Activated CD8-positive, alpha-beta T cell treated with anti-CD3 and anti-CD28 coated beads for 36 hours (primary cell): Measurements from ENCODE around the gene IRGC. TPM values are rescaled to one million over a fixed set of nuclear protein-coding genes. Genes with fewer than 3 reads are reported as not detected.

Source experiments
- ATAC-seq: fragments of 200-7000 bp; cut with Tn5 transposase; one replicate; pipeline ENCODE4 v1.10.0; 2021; ENCODE audit warnings: mild to moderate bottlenecking, moderate library complexity
- CTCF ChIA-PET: fragments of 350-600 bp; sonication (Branson Sonifier 250); formaldehyde crosslinking; loops from one replicate; lab custom pipeline; 2021; ENCODE audit warnings: antibody characterized with exemption; lab: Charles Lee
- POLR2A ChIA-PET: fragments of 350-600 bp; sonication (Branson Sonifier 250); formaldehyde crosslinking; loops from one replicate; lab custom pipeline; 2021; ENCODE audit warnings: antibody characterized with exemption; lab: Charles Lee
- DNase-seq: peaks from one replicate; pipeline ENCODE4 v3.0.0-alpha.2; 2020
- H3K27ac Mint-ChIP-seq: one replicate; pipeline ENCODE4 v1.8.0; 2021; ENCODE audit warnings: mild to moderate bottlenecking, mixed read lengths
- H3K27me3 Mint-ChIP-seq: one replicate; pipeline ENCODE4 v1.8.0; 2021; ENCODE audit warnings: mixed read lengths
- H3K36me3 Mint-ChIP-seq: one replicate; pipeline ENCODE4 v1.8.0; 2021; ENCODE audit warnings: low read depth, mixed read lengths
- H3K4me1 Mint-ChIP-seq: one replicate; pipeline ENCODE4 v1.8.0; 2021; ENCODE audit warnings: low read depth, mixed read lengths
- H3K4me3 Mint-ChIP-seq: one replicate; pipeline ENCODE4 v1.8.0; 2021; ENCODE audit warnings: mild to moderate bottlenecking, moderate library complexity, mixed read lengths
- H3K9me3 Mint-ChIP-seq: one replicate; pipeline ENCODE4 v1.8.0; 2021; ENCODE audit warnings: mixed read lengths
- intact Hi-C: fragments of 100-400 bp; cut with micrococcal nuclease; formaldehyde crosslinking; loops from one replicate; pipeline ENCODE4 v1.10.0; 2022
- total RNA-seq, 2 experiments: library from RNA; stranded (reverse); gene quantifications; one replicate each; pipeline ENCODE4 v1.2.3, GENCODE V29; 2021
- TF ChIP-seq, protein P1 (sequence below): fragments of 200-600 bp; IDR thresholded peaks from one replicate; pipeline ENCODE4 v1.8.0; 2022; ENCODE audit warnings: antibody characterized with exemption, mild to moderate bottlenecking

The IRGC gene
- total RNA-seq, 2 experiments from 2014 or later: not detected

DNA sequence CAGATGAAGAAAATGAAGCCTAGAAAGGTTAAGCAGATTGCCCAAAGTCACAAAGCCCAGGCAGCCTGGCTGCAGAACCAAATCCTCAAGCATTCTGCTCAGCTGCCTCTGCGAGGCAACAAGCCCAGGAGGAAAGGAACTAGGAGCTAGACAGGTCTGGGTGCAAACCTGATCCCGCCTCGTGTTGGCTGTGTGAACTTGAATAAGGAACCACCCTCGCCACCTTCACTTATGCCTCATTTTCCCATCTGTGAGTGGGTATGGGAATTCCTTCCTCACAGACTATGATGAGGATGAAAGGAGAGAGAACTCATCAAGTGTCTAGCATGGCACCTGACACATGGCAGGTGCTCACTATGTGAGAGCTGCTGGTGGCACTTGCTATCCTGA lies 32.3 kb downstream of the IRGC start:
- H3K36me3 Mint-ChIP-seq: peaks cover 60% of the 10 kb centered on the region
- ATAC-seq: no peak
- CTCF ChIA-PET: interaction anchor here (1.0 kb wide), 1 partner anchor 61 kb away, joined by 3 read pairs; no protein-coding TSS in a partner anchor
- POLR2A ChIA-PET: no interaction called here
- peak overlapping the region; percentile 71 for H3K27ac Mint-ChIP-seq
- H3K4me1 Mint-ChIP-seq: peaks cover 31% of the 10 kb centered on the region
- H3K9me3 Mint-ChIP-seq: no peaks in the 10 kb centered on the region
- H3K4me3 Mint-ChIP-seq: no peak overlapping the region
- no peak for DNase-seq
- TF ChIP-seq, protein P1, sequence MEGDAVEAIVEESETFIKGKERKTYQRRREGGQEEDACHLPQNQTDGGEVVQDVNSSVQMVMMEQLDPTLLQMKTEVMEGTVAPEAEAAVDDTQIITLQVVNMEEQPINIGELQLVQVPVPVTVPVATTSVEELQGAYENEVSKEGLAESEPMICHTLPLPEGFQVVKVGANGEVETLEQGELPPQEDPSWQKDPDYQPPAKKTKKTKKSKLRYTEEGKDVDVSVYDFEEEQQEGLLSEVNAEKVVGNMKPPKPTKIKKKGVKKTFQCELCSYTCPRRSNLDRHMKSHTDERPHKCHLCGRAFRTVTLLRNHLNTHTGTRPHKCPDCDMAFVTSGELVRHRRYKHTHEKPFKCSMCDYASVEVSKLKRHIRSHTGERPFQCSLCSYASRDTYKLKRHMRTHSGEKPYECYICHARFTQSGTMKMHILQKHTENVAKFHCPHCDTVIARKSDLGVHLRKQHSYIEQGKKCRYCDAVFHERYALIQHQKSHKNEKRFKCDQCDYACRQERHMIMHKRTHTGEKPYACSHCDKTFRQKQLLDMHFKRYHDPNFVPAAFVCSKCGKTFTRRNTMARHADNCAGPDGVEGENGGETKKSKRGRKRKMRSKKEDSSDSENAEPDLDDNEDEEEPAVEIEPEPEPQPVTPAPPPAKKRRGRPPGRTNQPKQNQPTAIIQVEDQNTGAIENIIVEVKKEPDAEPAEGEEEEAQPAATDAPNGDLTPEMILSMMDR: no peak
- intact Hi-C loops: no loop called here
- H3K27me3 Mint-ChIP-seq: no peaks in the 10 kb centered on the region

DNA sequence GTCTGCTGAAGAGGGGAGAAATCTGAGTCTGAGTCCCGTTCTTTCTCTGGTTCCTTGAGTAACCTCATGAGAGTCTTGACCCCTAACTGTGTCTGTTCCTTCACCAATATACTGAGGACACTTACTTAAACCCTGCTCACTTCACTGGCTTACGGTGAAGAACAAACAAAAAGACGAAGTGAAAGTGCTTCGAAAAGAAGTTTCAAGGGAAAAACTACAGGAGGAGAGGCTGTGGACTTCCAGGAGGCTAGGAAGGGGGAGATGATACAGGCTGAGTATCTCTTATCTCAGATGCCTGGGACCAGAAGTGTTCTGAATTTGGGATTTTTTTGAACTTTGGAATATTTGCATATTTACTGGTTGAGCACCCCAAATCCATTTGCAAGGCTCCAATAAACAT lies 32.8 kb downstream of the IRGC start:
- H3K4me1 Mint-ChIP-seq: peaks cover 33% of the 10 kb centered on the region
- peak overlapping the region; percentile 72 for H3K27ac Mint-ChIP-seq
- H3K4me3 Mint-ChIP-seq: no peak overlapping the region
- ChIA-PET POLR2A (no interaction called here), CTCF (interaction anchor here (1.0 kb wide), 1 partner anchor 61 kb away, joined by 3 read pairs; no protein-coding TSS in a partner anchor)
- no peak for DNase-seq
- intact Hi-C loops: no loop called here
- ATAC-seq: no peak
- TF ChIP-seq, protein P1: no peak
- H3K9me3 Mint-ChIP-seq: no peaks in the 10 kb centered on the region
- H3K36me3 Mint-ChIP-seq: peaks cover 58% of the 10 kb centered on the region
- H3K27me3 Mint-ChIP-seq: no peaks in the 10 kb centered on the region

DNA sequence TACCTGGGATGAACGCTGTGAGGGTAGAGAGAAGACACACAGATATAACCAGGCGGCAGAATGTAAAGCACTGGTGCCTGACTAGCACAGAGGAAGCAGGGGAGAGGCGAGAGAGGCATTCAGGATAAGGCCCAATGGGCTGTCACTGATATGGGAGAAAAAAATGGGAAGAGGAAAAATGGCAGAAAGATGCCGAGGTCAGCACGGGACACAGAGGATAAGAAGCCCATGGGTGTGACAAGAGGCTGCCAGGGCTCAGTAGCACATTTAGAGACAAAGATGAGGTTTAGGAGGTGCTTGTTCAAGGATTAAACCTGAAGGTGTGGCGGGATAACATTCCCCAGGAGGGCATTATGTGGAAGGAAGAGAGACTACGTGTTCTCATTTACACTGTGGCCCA lies 33.3 kb downstream of the IRGC start:
- CTCF ChIA-PET: interaction anchor here (1.1 to 1.7 kb wide), 3 partner anchors 17 to 61 kb away, joined by 4 read pairs; no protein-coding TSS in a partner anchor
- ATAC-seq: no peak
- intact Hi-C loops: no loop called here
- POLR2A ChIA-PET: no interaction called here
- no peak for DNase-seq
- Mint-ChIP-seq H3K4me3 (no peak overlapping the region), H3K27me3 (no peaks in the 10 kb centered on the region), H3K27ac (peak overlapping the region; percentile 72), H3K9me3 (no peaks in the 10 kb centered on the region), H3K4me1 (peaks cover 38% of the 10 kb centered on the region), H3K36me3 (peaks cover 54% of the 10 kb centered on the region)
- TF ChIP-seq, protein P1: no peak

DNA sequence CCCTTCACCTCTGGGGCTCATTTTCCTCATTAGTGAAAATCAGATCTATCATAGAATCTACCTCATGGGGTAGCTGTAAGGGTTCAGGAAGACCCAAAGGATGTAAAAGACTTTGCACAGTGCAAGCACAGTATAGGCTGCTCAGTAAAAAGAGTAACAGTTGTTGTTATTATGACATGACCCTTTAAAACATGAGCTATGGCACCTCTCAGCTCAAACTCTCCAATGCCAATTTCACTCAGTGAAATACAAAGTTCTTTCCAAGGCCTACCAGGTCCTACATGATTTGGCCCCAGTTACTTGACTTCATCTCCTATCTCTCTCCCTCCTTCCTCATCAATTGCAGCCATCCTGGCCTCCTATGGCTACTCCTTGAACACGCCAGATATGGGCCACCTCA lies 34.0 kb downstream of the IRGC start:
- ChIA-PET CTCF (interaction anchor here (0.8 to 1.7 kb wide), 4 partner anchors 16 to 60 kb away, joined by 3 to 4 read pairs (median 4); no protein-coding TSS in a partner anchor), POLR2A (no interaction called here)
- Mint-ChIP-seq H3K27me3 (no peaks in the 10 kb centered on the region), H3K27ac (peak overlapping the region; percentile 64), H3K4me1 (peaks cover 39% of the 10 kb centered on the region), H3K9me3 (no peaks in the 10 kb centered on the region), H3K4me3 (no peak overlapping the region), H3K36me3 (peaks cover 49% of the 10 kb centered on the region)
- ATAC-seq: no peak
- intact Hi-C loops: no loop called here
- DNase-seq: no peak
- TF ChIP-seq, protein P1: no peak

DNA sequence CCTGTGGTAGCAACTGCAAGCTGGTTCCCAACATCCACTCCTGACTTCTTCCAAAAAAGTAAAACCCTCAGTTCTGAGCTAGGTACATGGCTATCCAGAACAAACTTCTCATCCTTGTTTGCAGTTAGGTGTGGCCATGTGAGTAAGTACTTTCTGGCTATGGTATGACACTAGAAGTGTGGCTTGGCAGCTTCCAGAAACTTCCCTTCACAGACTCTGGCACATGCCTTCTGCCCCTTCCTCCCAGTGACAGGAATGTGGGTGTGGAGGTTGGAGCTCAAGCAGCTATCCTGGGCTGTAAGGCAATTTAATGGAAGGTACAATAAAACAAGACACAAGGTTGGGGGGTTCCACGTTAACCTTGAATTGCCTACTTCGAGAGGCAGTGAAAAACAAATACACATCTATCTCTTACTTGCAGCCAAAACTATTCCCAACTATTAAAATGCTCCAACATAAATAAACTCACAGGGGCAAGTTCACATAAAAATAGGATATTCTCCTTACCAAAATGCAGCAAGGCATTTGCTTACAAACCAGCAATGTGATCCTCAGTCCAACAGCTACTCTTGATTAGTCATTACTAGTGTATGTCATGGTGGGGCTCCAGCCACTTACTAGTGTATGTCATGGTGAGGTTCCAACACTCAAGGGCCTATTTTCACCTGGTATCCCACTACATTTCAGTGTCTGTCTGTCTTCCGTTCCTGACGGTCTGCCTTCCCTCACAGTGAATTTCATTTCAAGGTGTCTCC lies 35.8 kb downstream of the IRGC start:
- POLR2A ChIA-PET: interaction anchor here (1.1 to 7.1 kb wide), 4 partner anchors 15 to 315 kb away, joined by 3 to 147 read pairs (median 26); partner anchors contain the start of gene KCNN4

More for the DNA sequence above, 35.8 kb downstream of the IRGC start:
- TF ChIP-seq, protein P1: no peak
- Mint-ChIP-seq H3K4me1 (peaks cover 40% of the 10 kb centered on the region), H3K4me3 (no peak overlapping the region), H3K36me3 (peaks cover 51% of the 10 kb centered on the region), H3K27ac (peak overlapping the region; percentile 97), H3K27me3 (no peaks in the 10 kb centered on the region), H3K9me3 (no peaks in the 10 kb centered on the region)
- CTCF ChIA-PET: interaction anchor here (1.4 to 7.9 kb wide), 4 partner anchors 14 to 63 kb away, joined by 3 to 71 read pairs (median 8); no protein-coding TSS in a partner anchor
- intact Hi-C loops: no loop called here
- DNase-seq (no peak), ATAC-seq (no peak)
